ENCODE results near the gene GNA14.
"Not testable (repeated sequence)": the region's sequence is repeated elsewhere in the genome, so short reads cannot be mapped to it uniquely, and the experiment has no call there.

GNA14 gene

GRCh38 chr9:77486463-77486862 is 161.7 kb downstream of the GNA14 start:
- no peak for DNase-seq

- no peak for DNase-seq
Observed at GRCh38 chr9:77475641-77476473, 172.3 kb downstream of the GNA14 start.

GRCh38 chr9:77474936-77475335 is 173.2 kb downstream of the GNA14 start:
- DNase-seq, result no peak

- DNase-seq, result no peak
Observed at GRCh38 chr9:77472646-77473045, 175.5 kb downstream of the GNA14 start.

- no peak for DNase-seq
Observed at GRCh38 chr9:77471572-77471971, 176.6 kb downstream of the GNA14 start.

GRCh38 chr9:77469515-77470231 is 178.4 kb downstream of the GNA14 start:
- no peak for DNase-seq

- no peak for DNase-seq
Observed at GRCh38 chr9:77464661-77465060, 183.5 kb downstream of the GNA14 start.

GRCh38 chr9:77463151-77463550 is 185.0 kb downstream of the GNA14 start:
- no peak for DNase-seq

- no peak for DNase-seq
Observed at GRCh38 chr9:77462066-77462465, 186.1 kb downstream of the GNA14 start.

- DNase-seq, result no peak
Observed at GRCh38 chr9:77460938-77461337, 187.2 kb downstream of the GNA14 start.

GRCh38 chr9:77457916-77458592 is 190.1 kb downstream of the GNA14 start:
- DNase-seq, result peak; percentile 37

- DNase-seq, result peak; percentile 62
Observed at GRCh38 chr9:77456829-77457437, 191.2 kb downstream of the GNA14 start.

GRCh38 chr9:77455312-77455927 is 192.7 kb downstream of the GNA14 start:
- DNase-seq, result peak; percentile 7

GRCh38 chr9:77454663-77455062 is 193.5 kb downstream of the GNA14 start:
- DNase-seq, result no peak

- no peak for DNase-seq
Observed at GRCh38 chr9:77453825-77454647, 194.1 kb downstream of the GNA14 start.

- DNase-seq, result no peak
Observed at GRCh38 chr9:77451507-77451906, 196.6 kb downstream of the GNA14 start.

- DNase-seq, result no peak
Observed at GRCh38 chr9:77450085-77450475, 198.0 kb downstream of the GNA14 start.

GRCh38 chr9:77449240-77450084 is 198.7 kb downstream of the GNA14 start:
- DNase-seq, result no peak

- no peak for DNase-seq
Observed at GRCh38 chr9:77447646-77448045, 200.5 kb downstream of the GNA14 start.

GRCh38 chr9:77442436-77442835 is 205.7 kb downstream of the GNA14 start:
- no peak for DNase-seq

GRCh38 chr9:77441124-77441523 is 207.0 kb downstream of the GNA14 start:
- DNase-seq, result not testable (repeated sequence)

Measured in effector CD4-positive, alpha-beta T cell (primary cell).